HCT116 (cell line): Measurements from ENCODE around the gene MIDN. TPM values are rescaled to one million over a fixed set of nuclear protein-coding genes. Genes with fewer than 3 reads are reported as not detected.

Source experiments
- CBX3 ChIP-seq: IDR thresholded peaks from 2 replicates; pipeline ENCODE4 v1.6.1; 2012; ENCODE audit warnings: low read depth
- EGR1 ChIP-seq: IDR thresholded peaks from 2 replicates; pipeline ENCODE4 v1.6.1; 2012; ENCODE audit warnings: low read depth
- EZH2 ChIP-seq: fragments of 200-600 bp; sonication (generic); IDR thresholded peaks from 2 replicates; pipeline ENCODE4 v1.6.1; 2017; ENCODE audit warnings: antibody characterized with exemption, mixed run types
- FOSL1 ChIP-seq: IDR thresholded peaks from 2 replicates; pipeline ENCODE4 v1.6.1; 2012; ENCODE audit warnings: low read depth
- POLR2A ChIP-seq: IDR thresholded peaks from 2 replicates; pipeline ENCODE4 v1.7.0; 2011; ENCODE audit warnings: borderline replicate concordance; ENCODE audit not compliant: insufficient read depth, insufficient read length; ENCODE audit errors: extremely low read depth
- SP1 ChIP-seq: IDR thresholded peaks from 2 replicates; pipeline ENCODE4 v1.6.1; 2012; ENCODE audit warnings: low read depth
- TCF7L2 ChIP-seq: IDR thresholded peaks from 2 replicates; pipeline ENCODE4 v1.7.0; 2011; ENCODE audit warnings: borderline replicate concordance, inconsistent platforms; ENCODE audit not compliant: insufficient read depth, insufficient read length; ENCODE audit errors: extremely low read depth
- YY1 ChIP-seq: IDR thresholded peaks from 2 replicates; pipeline ENCODE4 v1.6.1; 2011; ENCODE audit warnings: low read length, low read depth, moderate library complexity, mild to moderate bottlenecking; ENCODE audit not compliant: insufficient replicate concordance; ENCODE audit errors: extremely low read depth
- ZNF274 ChIP-seq: fragments of 200-500 bp; sonication (Bioruptor generic); IDR thresholded peaks from 2 replicates; pipeline ENCODE4 v1.6.1; 2014; ENCODE audit warnings: mild to moderate bottlenecking, low read depth, low read length, inconsistent platforms
- total RNA-seq: library from RNA; stranded (reverse); gene quantifications from one replicate; pipeline ENCODE4 v1.2.1, GENCODE V29; 2021; ENCODE audit not compliant: unreplicated experiment
- TF ChIP-seq, protein P1 (sequence below): IDR thresholded peaks from 2 replicates; pipeline ENCODE4 v1.6.1; 2012; ENCODE audit warnings: low read depth
- TF ChIP-seq, protein P2 (sequence below): IDR thresholded peaks from 2 replicates; pipeline ENCODE4 v1.6.1; 2012

Gene MIDN
- total RNA-seq, 1 experiment from 2014 or later, result 146 TPM

DNA sequence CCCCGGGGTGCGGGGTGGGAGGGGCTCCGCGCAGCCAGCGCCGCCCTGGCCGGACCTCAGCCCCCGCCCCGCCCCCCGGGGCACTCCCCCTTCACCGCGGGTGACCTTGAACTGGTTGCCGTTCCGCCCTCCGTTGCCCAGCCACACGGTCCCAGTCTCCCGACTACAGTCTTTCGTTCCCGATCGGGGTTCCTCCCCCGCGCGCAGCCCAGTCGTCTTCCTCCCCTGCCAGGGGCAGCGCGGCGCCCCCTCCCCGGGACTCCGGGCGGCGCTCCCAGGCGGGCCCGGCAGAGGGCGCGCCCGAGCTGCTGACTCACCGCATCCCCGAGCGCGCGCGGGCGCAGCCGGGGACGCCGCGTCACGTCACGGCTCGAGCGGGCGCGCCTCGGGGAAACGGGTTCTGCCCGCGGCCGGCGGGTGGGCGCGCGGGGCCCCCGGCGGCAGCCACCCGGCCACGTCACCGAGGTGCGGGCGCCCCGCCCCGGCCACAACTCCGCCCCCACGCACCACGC lies 459 bp downstream of the MIDN start (continued):
- TF ChIP-seq ZNF274 (no peak), TCF7L2 (peak; percentile 55), FOSL1 (no peak), YY1 (no peak), CBX3 (no peak), SP1 (no peak), EGR1 (no peak), EZH2 (no peak), POLR2A (peak; percentile 22)
- TF ChIP-seq, protein P1, sequence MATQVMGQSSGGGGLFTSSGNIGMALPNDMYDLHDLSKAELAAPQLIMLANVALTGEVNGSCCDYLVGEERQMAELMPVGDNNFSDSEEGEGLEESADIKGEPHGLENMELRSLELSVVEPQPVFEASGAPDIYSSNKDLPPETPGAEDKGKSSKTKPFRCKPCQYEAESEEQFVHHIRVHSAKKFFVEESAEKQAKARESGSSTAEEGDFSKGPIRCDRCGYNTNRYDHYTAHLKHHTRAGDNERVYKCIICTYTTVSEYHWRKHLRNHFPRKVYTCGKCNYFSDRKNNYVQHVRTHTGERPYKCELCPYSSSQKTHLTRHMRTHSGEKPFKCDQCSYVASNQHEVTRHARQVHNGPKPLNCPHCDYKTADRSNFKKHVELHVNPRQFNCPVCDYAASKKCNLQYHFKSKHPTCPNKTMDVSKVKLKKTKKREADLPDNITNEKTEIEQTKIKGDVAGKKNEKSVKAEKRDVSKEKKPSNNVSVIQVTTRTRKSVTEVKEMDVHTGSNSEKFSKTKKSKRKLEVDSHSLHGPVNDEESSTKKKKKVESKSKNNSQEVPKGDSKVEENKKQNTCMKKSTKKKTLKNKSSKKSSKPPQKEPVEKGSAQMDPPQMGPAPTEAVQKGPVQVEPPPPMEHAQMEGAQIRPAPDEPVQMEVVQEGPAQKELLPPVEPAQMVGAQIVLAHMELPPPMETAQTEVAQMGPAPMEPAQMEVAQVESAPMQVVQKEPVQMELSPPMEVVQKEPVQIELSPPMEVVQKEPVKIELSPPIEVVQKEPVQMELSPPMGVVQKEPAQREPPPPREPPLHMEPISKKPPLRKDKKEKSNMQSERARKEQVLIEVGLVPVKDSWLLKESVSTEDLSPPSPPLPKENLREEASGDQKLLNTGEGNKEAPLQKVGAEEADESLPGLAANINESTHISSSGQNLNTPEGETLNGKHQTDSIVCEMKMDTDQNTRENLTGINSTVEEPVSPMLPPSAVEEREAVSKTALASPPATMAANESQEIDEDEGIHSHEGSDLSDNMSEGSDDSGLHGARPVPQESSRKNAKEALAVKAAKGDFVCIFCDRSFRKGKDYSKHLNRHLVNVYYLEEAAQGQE, result no peak
- TF ChIP-seq, protein P2, sequence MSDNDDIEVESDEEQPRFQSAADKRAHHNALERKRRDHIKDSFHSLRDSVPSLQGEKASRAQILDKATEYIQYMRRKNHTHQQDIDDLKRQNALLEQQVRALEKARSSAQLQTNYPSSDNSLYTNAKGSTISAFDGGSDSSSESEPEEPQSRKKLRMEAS, result no peak
